GM12878 (cell line): ENCODE results near the gene ABHD15. TPM values are rescaled to one million over a fixed set of nuclear protein-coding genes. Genes with fewer than 3 reads are reported as not detected.

Experiments used
- ATAC-seq: fragments of 200-7000 bp; cut with Tn5 transposase; 3 replicates; pipeline ENCODE4 v1.9.1; 2020; ENCODE audit warnings: mild to moderate bottlenecking, moderate library complexity
- BruUV-seq: library from RNA; stranded (reverse); fragments of 400-500 nt; replicated peaks from 2 replicates; lab custom pipeline; 2021; lab: Mats Ljungman, UMichigan
- CTCF ChIA-PET: fragments of 300-600 bp; sonication (Branson Sonifier 250); formaldehyde crosslinking; extraction: SDS; loops from one replicate; lab custom pipeline; 2021; ENCODE audit warnings: inconsistent platforms; lab: Yijun Ruan, JAX
- POLR2A ChIA-PET: fragments of 350-600 bp; formaldehyde crosslinking; extraction: SDS; loops from one replicate; lab custom pipeline; 2021; ENCODE audit warnings: inconsistent platforms; lab: Charles Lee
- RAD21 ChIA-PET: fragments of 300-600 bp; sonication (Branson Sonifier 250); formaldehyde crosslinking; loops from one replicate; lab custom pipeline; 2023; ENCODE audit warnings: antibody characterized with exemption; ENCODE audit not compliant: unreplicated experiment; lab: Charles Lee
- SMC1A ChIA-PET: fragments of 300-600 bp; sonication (Branson Sonifier 250); formaldehyde crosslinking; loops from one replicate; lab custom pipeline; 2023; ENCODE audit not compliant: unreplicated experiment, uncharacterized antibody; lab: Charles Lee
- DNase-seq: peaks from one replicate; pipeline ENCODE4 v3.0.0-alpha.2; 2011; ENCODE audit warnings: low read depth, low spot score
- FAIRE-seq: peaks from 3 replicates; lab custom pipeline; 2011; peaks lifted over from hg19 to GRCh38; lab: Jason Lieb, UNC
- H2AFZ ChIP-seq: 2 replicates; pipeline ENCODE4 v1.6.0; 2011; ENCODE audit warnings: low read depth, low read length, control low read depth; ENCODE audit not compliant: control insufficient read depth
- H3K27ac ChIP-seq: 2 replicates; pipeline ENCODE4 v1.5.1; 2011; ENCODE audit warnings: control low read depth; ENCODE audit not compliant: control insufficient read depth, insufficient read depth
- H3K27me3 ChIP-seq, 2 experiments: replicated peaks in 1 of 2; 2 replicates each; pipeline versions ENCODE4 v1.6.0 to v1.6.1; 2011; ENCODE audit warnings: low read length in 1 of 2; ENCODE audit not compliant: control insufficient read depth in 2 of 2, insufficient read depth in 2 of 2
- H3K36me3 ChIP-seq, 2 experiments: 2 replicates each; pipeline ENCODE4 v1.5.1; 2011; ENCODE audit warnings: low read length in 1 of 2; ENCODE audit not compliant: control insufficient read depth in 2 of 2, insufficient read depth in 2 of 2
- H3K4me1 ChIP-seq: 2 replicates; pipeline ENCODE4 v1.6.1; 2011; ENCODE audit warnings: mild to moderate bottlenecking, low read length, moderate library complexity, mixed read lengths; ENCODE audit not compliant: control insufficient read depth, insufficient read depth
- H3K4me2 ChIP-seq: 2 replicates; pipeline ENCODE4 v1.6.0; 2011; ENCODE audit warnings: control low read depth; ENCODE audit not compliant: control insufficient read depth, insufficient read depth
- H3K4me3 ChIP-seq: fragments of 200-600 bp; sonication (generic); 2 replicates; pipeline ENCODE4 v1.5.1; 2016
- H3K79me2 ChIP-seq: 2 replicates; pipeline ENCODE4 v1.6.0; 2011; ENCODE audit warnings: low read length; ENCODE audit not compliant: control insufficient read depth, insufficient read depth
- H3K9ac ChIP-seq: 2 replicates; pipeline ENCODE4 v1.8.0; 2011; ENCODE audit warnings: low read length, control low read depth, mixed read lengths; ENCODE audit not compliant: control insufficient read depth, insufficient read depth
- H3K9me3 ChIP-seq: replicated peaks from 3 replicates; pipeline ENCODE4 v1.5.1; 2011; ENCODE audit warnings: mild to moderate bottlenecking, low read length; ENCODE audit not compliant: control insufficient read depth, insufficient read depth
- H4K20me1 ChIP-seq: 2 replicates; pipeline ENCODE4 v1.6.0; 2011; ENCODE audit not compliant: control insufficient read depth, insufficient read depth
- CREB1 ChIP-seq: IDR thresholded peaks from 2 replicates; pipeline ENCODE4 v1.6.1; 2012; ENCODE audit warnings: low read depth, mild to moderate bottlenecking, inconsistent platforms
- RUNX3 ChIP-seq: IDR thresholded peaks from 2 replicates; pipeline ENCODE4 v1.6.1; 2012; ENCODE audit warnings: low read length, inconsistent platforms
- SMAD1 ChIP-seq: fragments of 450-650 bp; IDR thresholded peaks from 2 replicates; pipeline ENCODE4 v1.6.1; 2018; ENCODE audit warnings: mild to moderate bottlenecking, low read depth; ENCODE audit not compliant: partially characterized antibody
- SPI1 ChIP-seq: IDR thresholded peaks from 2 replicates; pipeline ENCODE4 v1.6.1; 2011; ENCODE audit warnings: low read depth, mild to moderate bottlenecking, low read length, moderate library complexity, borderline replicate concordance; ENCODE audit not compliant: insufficient read depth
- WGBS: methylation state at CpG from one replicate; pipeline ENCODE4 v1.1.6; 2016; ENCODE audit warnings: low lambda C conversion rate; ENCODE audit not compliant: insufficient replicate concordance, insufficient coverage; ENCODE audit errors: missing lambda C conversion rate; 5-methylcytosine and 5-hydroxymethylcytosine counted together
- in situ Hi-C: fragments of 300-500 bp; cut with MboI; formaldehyde crosslinking; loops from 9 replicates; pipeline ENCODE4 v1.14.3; 2018; ENCODE audit warnings: mixed read lengths
- intact Hi-C: fragments of 100-400 bp; cut with micrococcal nuclease; formaldehyde crosslinking; loops from one replicate; pipeline ENCODE4 v1.14.2; 2022; ENCODE audit not compliant: unreplicated experiment
- polyA plus RNA-seq, 11 experiments: library from polyadenylated mRNA; depleted of rRNA in 4 of 11; unstranded in 6 of 11; stranded (reverse) in 5 of 11; fragments of >200 nt; fragmentation: Nextera tagmentation in 4 of 11; fragmentation: Illumina TruSeq in 1 of 11; extraction: Ambion mirVana in 4 of 11; extraction: Trizol in 1 of 11; gene quantifications; 1 replicate in 1 of 11; 2 replicates in 10 of 11; pipeline versions ENCODE4 v1.2.1 to v1.2.3, GENCODE V29; 2011 to 2016; ENCODE audit warnings: inconsistent platforms in 2 of 11, missing spikeins in 2 of 11, low read depth in 1 of 11
- total RNA-seq, 4 experiments: library from RNA; depleted of rRNA in 3 of 4; stranded (reverse); fragments of >200 nt in 3 of 4; fragmentation: Illumina TruSeq in 1 of 4; extraction: Trizol in 1 of 4; gene quantifications; 2 replicates each; pipeline versions ENCODE4 v1.2.1 to v1.2.3, GENCODE V29; 2013 to 2021
- TF ChIP-seq, protein P1 (sequence below): IDR thresholded peaks from 2 replicates; pipeline ENCODE4 v1.6.1; 2012; ENCODE audit warnings: mild to moderate bottlenecking, low read depth, low read length

The ABHD15 gene
- total and polyA plus RNA-seq, 10 of the 15 experiments (the other 5 are each of a cell fraction or from before 2014, with no cell fraction given): 2.1 to 9.2 (median 4.9) TPM

DNA sequence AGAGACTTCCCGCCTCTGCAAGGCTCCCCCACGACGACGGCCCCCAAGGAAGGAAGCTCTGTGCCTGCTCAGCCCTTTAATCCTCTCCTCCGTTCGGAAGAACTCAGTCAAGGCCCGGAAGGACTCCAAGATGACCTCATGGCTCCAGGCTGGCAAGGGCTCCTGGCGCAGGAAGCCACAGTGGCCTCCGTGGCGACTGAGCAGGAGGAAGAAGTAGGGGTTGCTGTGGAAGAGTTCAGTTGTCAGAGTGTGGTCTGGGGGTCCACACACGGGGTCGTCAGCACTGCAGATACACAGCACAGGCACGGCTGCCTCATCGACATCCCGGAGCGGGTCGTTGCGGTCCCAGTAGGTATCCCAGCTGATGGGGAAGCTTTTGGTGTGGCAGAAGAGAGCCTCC is 4.2 kb downstream of the ABHD15 start (continued):
- TF ChIP-seq, protein P1, sequence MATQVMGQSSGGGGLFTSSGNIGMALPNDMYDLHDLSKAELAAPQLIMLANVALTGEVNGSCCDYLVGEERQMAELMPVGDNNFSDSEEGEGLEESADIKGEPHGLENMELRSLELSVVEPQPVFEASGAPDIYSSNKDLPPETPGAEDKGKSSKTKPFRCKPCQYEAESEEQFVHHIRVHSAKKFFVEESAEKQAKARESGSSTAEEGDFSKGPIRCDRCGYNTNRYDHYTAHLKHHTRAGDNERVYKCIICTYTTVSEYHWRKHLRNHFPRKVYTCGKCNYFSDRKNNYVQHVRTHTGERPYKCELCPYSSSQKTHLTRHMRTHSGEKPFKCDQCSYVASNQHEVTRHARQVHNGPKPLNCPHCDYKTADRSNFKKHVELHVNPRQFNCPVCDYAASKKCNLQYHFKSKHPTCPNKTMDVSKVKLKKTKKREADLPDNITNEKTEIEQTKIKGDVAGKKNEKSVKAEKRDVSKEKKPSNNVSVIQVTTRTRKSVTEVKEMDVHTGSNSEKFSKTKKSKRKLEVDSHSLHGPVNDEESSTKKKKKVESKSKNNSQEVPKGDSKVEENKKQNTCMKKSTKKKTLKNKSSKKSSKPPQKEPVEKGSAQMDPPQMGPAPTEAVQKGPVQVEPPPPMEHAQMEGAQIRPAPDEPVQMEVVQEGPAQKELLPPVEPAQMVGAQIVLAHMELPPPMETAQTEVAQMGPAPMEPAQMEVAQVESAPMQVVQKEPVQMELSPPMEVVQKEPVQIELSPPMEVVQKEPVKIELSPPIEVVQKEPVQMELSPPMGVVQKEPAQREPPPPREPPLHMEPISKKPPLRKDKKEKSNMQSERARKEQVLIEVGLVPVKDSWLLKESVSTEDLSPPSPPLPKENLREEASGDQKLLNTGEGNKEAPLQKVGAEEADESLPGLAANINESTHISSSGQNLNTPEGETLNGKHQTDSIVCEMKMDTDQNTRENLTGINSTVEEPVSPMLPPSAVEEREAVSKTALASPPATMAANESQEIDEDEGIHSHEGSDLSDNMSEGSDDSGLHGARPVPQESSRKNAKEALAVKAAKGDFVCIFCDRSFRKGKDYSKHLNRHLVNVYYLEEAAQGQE: no peak
- no peak for TF ChIP-seq SMAD1

DNA sequence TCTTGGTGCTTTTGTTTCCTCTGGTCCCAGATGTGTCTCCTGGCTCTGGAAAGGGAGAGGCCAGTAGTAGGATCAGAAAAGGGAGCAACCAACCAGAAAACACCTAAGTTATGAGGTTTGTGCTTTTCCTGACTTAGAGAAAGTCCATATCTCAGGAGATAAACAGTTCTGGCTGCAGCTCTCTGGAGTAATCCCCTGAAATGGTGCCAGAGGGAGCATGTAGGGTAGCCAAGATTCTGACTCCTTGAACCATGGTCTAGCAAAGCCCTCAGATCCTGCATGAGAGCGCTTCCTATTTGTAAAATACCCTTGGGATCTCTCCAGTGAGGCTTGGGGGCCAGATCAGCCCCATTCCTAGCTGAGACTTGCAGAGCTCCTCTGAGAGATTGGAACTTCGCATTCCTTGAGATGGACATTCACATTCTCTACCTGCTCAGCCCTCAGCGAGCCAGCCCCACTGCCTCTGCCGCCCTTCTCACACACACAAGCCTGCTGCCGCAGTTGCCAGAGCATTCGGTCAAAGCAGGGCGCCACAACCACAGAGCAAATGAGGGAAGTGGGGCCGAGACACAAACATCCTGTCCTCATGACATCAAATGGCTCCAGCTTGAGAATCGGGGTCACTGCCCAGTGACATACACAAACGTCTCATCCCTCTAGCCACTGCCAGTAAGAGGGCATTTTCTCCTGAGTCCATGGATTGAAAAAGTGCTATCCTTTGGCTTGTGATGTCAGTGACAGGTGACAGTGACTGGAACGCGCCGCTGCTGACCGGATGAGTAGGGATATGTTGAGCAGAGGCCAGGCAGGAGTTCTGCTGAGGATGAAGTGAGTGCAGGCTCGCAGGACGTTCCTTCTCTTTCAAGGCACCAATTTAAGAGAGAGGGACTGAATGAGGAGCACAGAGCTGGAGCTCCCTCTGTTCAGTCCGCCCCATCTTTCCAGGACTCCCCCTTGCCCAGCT is 5.0 kb downstream of the ABHD15 start:
- Histone ChIP-seq H4K20me1 (no peaks in the 10 kb centered on the region), H3K27ac (no peak overlapping the region), H3K36me3 (peaks cover 2 to 3% of the 10 kb centered on the region in 2 experiments; a peak in 3 of 4 replicates), H3K79me2 (peaks cover 7% of the 10 kb centered on the region; the same call in 1 of the 2 replicates), H3K27me3 (no peaks in the 10 kb centered on the region), H3K9me3 (no peaks in the 10 kb centered on the region), H3K4me1 (peaks cover 42% of the 10 kb centered on the region), H3K4me3 (no peak overlapping the region), H2AFZ (no peak overlapping the region), H3K9ac (no peak overlapping the region), H3K4me2 (no peak overlapping the region)
- intact Hi-C loops (no loop called here), in situ Hi-C loops (no loop called here)
- CTCF ChIA-PET: interaction anchor here (0.6 to 1.8 kb wide), 6 partner anchors 8 to 442 kb away, joined by 3 to 12 read pairs (median 4); no protein-coding TSS in a partner anchor
- SMC1A ChIA-PET: no interaction called here
- BruUV-seq: no TSS peak
- DNase-seq (no peak), FAIRE-seq (no peak), ATAC-seq (no peak)
- peak; percentile 46; the same call in 1 of the 2 replicates for TF ChIP-seq SPI1
- TF ChIP-seq SMAD1: no peak
- TF ChIP-seq RUNX3: 0 out of 2 replicates have a peak, but pooled peaks have one; percentile 21
- TF ChIP-seq CREB1: peak; percentile 45; the same call in 1 of the 2 replicates
- RAD21 ChIA-PET: no interaction called here
- POLR2A ChIA-PET: no interaction called here
- WGBS: 57% methylated on average over 17 of the region's 17 CpGs
